ENCODE measurements around the gene FUT1. TPM values are rescaled to one million over a fixed set of nuclear protein-coding genes. Genes with fewer than 3 reads are reported as not detected.
A peak's percentile ranks its signal among the peaks of the same experiment; 100 is the strongest.
"Not testable (repeated sequence)": the region's sequence is repeated elsewhere in the genome, so short reads cannot be mapped to it uniquely, and the experiment has no call there.

FUT1 gene
- total RNA-seq, 1 experiment from 2014 or later = 30.5 TPM

DNA sequence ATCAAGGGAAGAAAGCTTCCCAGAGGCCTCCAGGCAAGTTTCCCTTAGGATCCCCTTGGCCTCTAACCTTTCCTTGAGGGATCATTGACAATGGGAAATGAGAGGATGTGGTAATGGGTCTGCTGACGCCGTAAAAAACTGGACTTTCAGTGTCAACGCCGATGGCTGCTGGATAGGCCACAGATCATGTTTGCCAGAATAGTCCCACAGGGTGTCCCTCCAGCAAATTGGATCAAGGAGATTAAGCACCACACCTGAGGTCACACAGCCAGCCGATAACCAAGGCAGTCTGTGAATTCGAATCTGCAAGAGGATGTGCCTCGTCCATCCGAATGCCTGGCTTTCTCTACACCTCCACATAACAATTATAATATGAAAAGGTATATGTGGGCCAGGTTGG lies 40.8 kb upstream of the FUT1 start:
- H3K36me3 Mint-ChIP-seq (ENCODE audit: insufficient read depth, unreplicated experiment) = peaks cover 15% of the 10 kb centered on the region
- no peaks in the 10 kb centered on the region for H3K9me3 ChIP-seq

DNA sequence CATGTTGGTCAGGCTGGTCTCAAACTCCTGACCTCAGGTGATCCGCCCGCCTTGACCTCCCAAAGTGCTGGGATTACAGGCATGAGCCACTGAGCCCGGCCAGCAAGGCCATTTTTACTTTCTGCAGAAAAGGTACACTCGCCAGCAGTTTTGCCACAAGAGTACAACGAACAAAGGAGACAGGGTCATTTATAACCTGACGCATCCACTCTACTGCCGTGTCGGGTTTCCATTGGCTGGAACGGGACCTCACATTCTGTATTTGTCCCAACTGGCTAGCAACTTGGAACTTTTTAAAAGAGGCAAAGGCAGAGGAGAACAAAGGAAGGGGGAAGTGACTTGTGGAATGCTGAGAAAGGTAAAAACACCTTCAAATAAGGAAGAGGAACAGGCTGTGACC lies 34.9 kb upstream of the FUT1 start:
- H3K27me3 ChIP-seq (replicated peaks; ENCODE audit: control insufficient read depth, insufficient read depth, low read length); H3K27ac Mint-ChIP-seq (ENCODE audit: unreplicated experiment); DNase-seq; H3K36me3 ChIP-seq (ENCODE audit: control insufficient read depth, insufficient read depth, low read length); H3K4me3 Mint-ChIP-seq (ENCODE audit: unreplicated experiment); H3K27me3 Mint-ChIP-seq (ENCODE audit: insufficient read depth, unreplicated experiment); H3K4me3 ChIP-seq (ENCODE audit: low read depth, low read length); BruUV-seq (replicated peaks); H3K4me1 ChIP-seq; H3K9me3 Mint-ChIP-seq (ENCODE audit: unreplicated experiment); H3K9me3 ChIP-seq; H3K36me3 Mint-ChIP-seq (ENCODE audit: insufficient read depth, unreplicated experiment); H3K4me1 Mint-ChIP-seq (ENCODE audit: low read depth, unreplicated experiment): not testable (repeated sequence)
- intact Hi-C loops (cut with micrococcal nuclease; ENCODE audit: unreplicated experiment) = loop anchor here (5.0 kb wide), 1 partner anchor 285 kb away; the partner anchor contains the start of gene KCNA7
- ChIA-PET CTCF (interaction anchor here (0.7 to 1.6 kb wide), 4 partner anchors 23 to 310 kb away, joined by 3 to 48 read pairs (median 6); partner anchors contain the start of gene BCAT2), POLR2A (interaction anchor here (0.6 kb wide), 1 partner anchor 105 kb away, joined by 3 read pairs; no protein-coding TSS in a partner anchor)

More for the DNA sequence above, 40.8 kb upstream of the FUT1 start:
- intact Hi-C loops (cut with micrococcal nuclease; ENCODE audit: unreplicated experiment) = no loop called here
- peaks cover 8% of the 10 kb centered on the region for H3K4me1 ChIP-seq
- Mint-ChIP-seq H3K9me3 (ENCODE audit: unreplicated experiment) (no peaks in the 10 kb centered on the region), H3K27ac (ENCODE audit: unreplicated experiment) (no peak overlapping the region), H3K27me3 (ENCODE audit: insufficient read depth, unreplicated experiment) (no peaks in the 10 kb centered on the region), H3K4me1 (ENCODE audit: low read depth, unreplicated experiment) (peaks cover 13% of the 10 kb centered on the region), H3K4me3 (ENCODE audit: unreplicated experiment) (no peak overlapping the region)
- ChIA-PET POLR2A (no interaction called here), CTCF (interaction anchor here (3.0 kb wide), 1 partner anchor 49 kb away, joined by 44 read pairs; no protein-coding TSS in a partner anchor)
- DNase-seq = no peak
- BruUV-seq (replicated peaks) = no TSS peak
- TF ChIP-seq, protein P1, sequence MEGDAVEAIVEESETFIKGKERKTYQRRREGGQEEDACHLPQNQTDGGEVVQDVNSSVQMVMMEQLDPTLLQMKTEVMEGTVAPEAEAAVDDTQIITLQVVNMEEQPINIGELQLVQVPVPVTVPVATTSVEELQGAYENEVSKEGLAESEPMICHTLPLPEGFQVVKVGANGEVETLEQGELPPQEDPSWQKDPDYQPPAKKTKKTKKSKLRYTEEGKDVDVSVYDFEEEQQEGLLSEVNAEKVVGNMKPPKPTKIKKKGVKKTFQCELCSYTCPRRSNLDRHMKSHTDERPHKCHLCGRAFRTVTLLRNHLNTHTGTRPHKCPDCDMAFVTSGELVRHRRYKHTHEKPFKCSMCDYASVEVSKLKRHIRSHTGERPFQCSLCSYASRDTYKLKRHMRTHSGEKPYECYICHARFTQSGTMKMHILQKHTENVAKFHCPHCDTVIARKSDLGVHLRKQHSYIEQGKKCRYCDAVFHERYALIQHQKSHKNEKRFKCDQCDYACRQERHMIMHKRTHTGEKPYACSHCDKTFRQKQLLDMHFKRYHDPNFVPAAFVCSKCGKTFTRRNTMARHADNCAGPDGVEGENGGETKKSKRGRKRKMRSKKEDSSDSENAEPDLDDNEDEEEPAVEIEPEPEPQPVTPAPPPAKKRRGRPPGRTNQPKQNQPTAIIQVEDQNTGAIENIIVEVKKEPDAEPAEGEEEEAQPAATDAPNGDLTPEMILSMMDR (IDR thresholded peaks at IDR 0.05; ENCODE audit: insufficient read depth in 1 of 2, low read depth in 1 of 2, low read length in 1 of 2, severe bottlenecking in 1 of 2, unreplicated experiment in 1 of 2) = no peak
- no peak overlapping the region for H3K4me3 ChIP-seq (ENCODE audit: low read depth, low read length)
- H3K36me3 ChIP-seq (ENCODE audit: control insufficient read depth, insufficient read depth, low read length) = no peaks in the 10 kb centered on the region
- no peaks in the 10 kb centered on the region for H3K27me3 ChIP-seq (replicated peaks; ENCODE audit: control insufficient read depth, insufficient read depth, low read length)

DNA sequence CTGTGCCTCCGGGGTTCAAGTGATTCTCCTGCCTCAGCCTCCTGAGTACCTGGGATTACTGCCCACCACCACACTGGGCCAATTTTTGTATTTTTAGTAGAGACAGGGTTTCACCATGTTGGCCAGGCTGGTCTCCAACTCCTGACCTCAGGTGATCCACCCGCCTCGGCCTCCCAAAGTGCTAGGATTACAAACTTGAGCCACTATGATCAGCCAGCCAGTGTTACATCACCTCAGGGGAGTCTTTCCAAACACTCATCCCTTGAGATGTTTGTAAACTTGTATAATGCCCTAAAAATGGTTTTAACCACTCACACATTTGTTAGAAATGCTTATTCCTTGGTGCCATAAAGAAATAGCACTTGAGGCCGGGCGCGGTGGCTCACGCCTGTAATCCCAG lies 34.0 kb upstream of the FUT1 start:
- H3K36me3 Mint-ChIP-seq (ENCODE audit: insufficient read depth, unreplicated experiment); H3K27me3 ChIP-seq (replicated peaks; ENCODE audit: control insufficient read depth, insufficient read depth, low read length); DNase-seq; H3K9me3 ChIP-seq; H3K27me3 Mint-ChIP-seq (ENCODE audit: insufficient read depth, unreplicated experiment); H3K4me3 Mint-ChIP-seq (ENCODE audit: unreplicated experiment); BruUV-seq (replicated peaks); H3K4me3 ChIP-seq (ENCODE audit: low read depth, low read length); H3K36me3 ChIP-seq (ENCODE audit: control insufficient read depth, insufficient read depth, low read length); H3K9me3 Mint-ChIP-seq (ENCODE audit: unreplicated experiment); POLR2A ChIA-PET; H3K27ac Mint-ChIP-seq (ENCODE audit: unreplicated experiment): not testable (repeated sequence)
- CTCF ChIA-PET = interaction anchor here (0.9 kb wide), 1 partner anchor 57 kb away, joined by 6 read pairs; no protein-coding TSS in a partner anchor
- intact Hi-C loops (cut with micrococcal nuclease; ENCODE audit: unreplicated experiment) = loop anchor here (5.0 kb wide), 1 partner anchor 286 kb away; the partner anchor contains the start of gene KCNA7
- H3K4me1 Mint-ChIP-seq (ENCODE audit: low read depth, unreplicated experiment) = peaks cover 13% of the 10 kb centered on the region
- peaks cover 11% of the 10 kb centered on the region for H3K4me1 ChIP-seq

DNA sequence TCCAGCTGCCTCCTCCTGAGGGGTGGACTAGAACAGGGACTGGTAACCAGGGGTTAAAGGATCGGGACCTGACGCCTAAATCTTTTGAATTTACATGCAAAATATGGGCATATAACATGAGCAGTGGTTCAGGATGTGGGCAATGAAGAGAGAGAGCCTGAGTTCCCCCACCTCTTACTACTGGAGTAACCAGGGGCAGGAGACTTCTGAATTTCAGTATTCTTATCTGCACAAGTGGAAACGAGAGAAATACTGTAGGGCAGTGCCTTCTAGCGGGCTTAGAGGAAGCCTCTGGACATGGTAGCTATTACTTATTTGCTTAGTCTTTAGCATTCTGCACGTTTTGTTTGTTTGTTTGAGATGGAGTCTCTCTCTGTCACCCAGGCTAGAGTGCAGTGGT lies 32.1 kb upstream of the FUT1 start:
- Mint-ChIP-seq H3K4me1 (ENCODE audit: low read depth, unreplicated experiment) (peaks cover 25% of the 10 kb centered on the region), H3K27ac (ENCODE audit: unreplicated experiment) (no peak overlapping the region), H3K4me3 (ENCODE audit: unreplicated experiment) (no peak overlapping the region), H3K36me3 (ENCODE audit: insufficient read depth, unreplicated experiment) (no peaks in the 10 kb centered on the region), H3K9me3 (ENCODE audit: unreplicated experiment) (no peaks in the 10 kb centered on the region), H3K27me3 (ENCODE audit: insufficient read depth, unreplicated experiment) (no peaks in the 10 kb centered on the region)
- no peak overlapping the region for H3K4me3 ChIP-seq (ENCODE audit: low read depth, low read length)
- H3K36me3 ChIP-seq (ENCODE audit: control insufficient read depth, insufficient read depth, low read length) = no peaks in the 10 kb centered on the region
- intact Hi-C loops (cut with micrococcal nuclease; ENCODE audit: unreplicated experiment) = loop anchor here (1.0 kb wide), 1 partner anchor 138 kb away; the partner anchor contains the start of gene CA11
- no peaks in the 10 kb centered on the region for H3K9me3 ChIP-seq
- DNase-seq = no peak
- H3K4me1 ChIP-seq = peaks cover 23% of the 10 kb centered on the region
- TF ChIP-seq, protein P1 (IDR thresholded peaks at IDR 0.05; ENCODE audit: insufficient read depth in 1 of 2, low read depth in 1 of 2, low read length in 1 of 2, severe bottlenecking in 1 of 2, unreplicated experiment in 1 of 2) = peak; percentile 12 to 35
- ChIA-PET CTCF (interaction anchor here (0.6 to 2.1 kb wide), 3 partner anchors 11 to 559 kb away, joined by 3 to 12 read pairs (median 4); no protein-coding TSS in a partner anchor), POLR2A (interaction anchor here (0.6 kb wide), 1 partner anchor 96 kb away, joined by 12 read pairs; no protein-coding TSS in a partner anchor)
- no peaks in the 10 kb centered on the region for H3K27me3 ChIP-seq (replicated peaks; ENCODE audit: control insufficient read depth, insufficient read depth, low read length)
- BruUV-seq (replicated peaks) = no TSS peak
